NCI-H128 (cell line): ENCODE data around the gene CCS.
"Not testable (repeated sequence)": the region's sequence is repeated elsewhere in the genome, so short reads cannot be mapped to it uniquely, and the experiment has no call there.

ENCODE experiments used
- DNase-seq: peaks from one replicate; lab custom pipeline; 2025; ENCODE audit not compliant: unreplicated experiment; lab: John Stamatoyannopoulos, UW

Gene CCS

DNA sequence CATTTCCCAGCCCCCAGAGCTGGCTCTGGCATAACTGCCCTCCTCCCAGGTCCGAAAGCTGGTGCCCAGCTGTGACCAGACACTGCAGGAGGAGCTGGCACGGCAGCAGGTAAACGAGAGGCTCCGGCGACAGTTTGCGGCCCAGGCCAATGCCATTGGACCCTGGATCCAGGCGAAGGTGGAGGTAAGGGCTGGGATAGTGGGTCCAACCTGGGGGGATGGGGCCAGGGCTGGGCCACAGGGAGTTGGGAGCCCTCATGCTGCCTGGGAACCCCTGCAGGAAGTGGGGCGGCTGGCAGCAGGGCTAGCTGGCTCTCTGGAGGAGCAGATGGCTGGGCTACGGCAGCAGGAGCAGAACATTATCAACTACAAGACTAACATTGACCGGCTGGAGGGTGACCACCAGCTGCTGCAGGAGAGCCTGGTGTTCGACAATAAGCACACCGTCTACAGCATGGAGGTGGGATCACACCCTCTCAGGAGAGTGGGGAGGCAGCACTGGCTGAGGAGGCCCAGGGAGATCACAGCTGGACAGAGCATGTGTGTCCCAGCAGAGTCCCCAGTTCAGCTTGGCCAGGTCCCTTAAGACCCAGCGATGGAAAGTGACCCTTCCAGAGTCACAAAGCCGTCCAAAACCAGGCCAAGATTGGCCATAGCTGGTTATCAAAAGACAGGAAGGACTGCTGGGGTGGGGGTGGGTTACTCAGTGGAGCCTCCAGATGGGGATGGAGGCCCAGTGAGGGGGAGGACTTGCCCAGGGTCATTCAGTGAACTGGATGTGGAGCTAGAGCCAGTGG, 31.6 kb upstream of the CCS start:
- no peak for DNase-seq

DNA sequence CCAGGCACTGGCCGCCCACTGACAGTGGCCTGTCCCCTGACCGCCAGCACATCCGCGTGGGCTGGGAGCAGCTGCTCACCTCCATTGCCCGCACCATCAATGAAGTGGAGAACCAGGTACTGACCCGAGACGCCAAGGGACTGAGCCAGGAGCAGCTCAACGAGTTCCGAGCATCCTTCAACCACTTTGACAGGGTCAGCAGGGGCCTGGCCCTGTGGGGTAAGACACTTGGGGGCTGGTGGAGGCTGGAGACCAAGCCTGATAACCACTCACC, 31.1 kb upstream of the CCS start:
- no peak for DNase-seq

DNA sequence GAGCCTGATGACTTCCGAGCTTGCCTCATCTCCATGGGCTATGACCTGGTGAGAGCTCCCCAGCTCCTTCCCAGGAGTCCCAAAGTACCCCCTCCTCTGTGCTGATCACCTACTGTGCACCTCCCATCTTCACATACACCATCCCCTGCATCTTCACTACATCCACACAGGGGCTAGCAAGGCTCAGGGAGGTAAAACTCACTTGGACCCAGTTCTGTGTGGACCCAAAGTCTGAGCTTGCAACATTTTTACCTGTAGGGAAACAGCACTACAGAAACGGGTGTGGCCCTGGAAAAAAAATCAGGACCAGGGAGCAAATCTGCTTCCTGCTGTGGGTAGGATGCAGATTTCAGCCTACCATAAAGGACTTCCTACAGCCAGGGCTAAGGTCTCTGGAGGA, 30.7 kb upstream of the CCS start:
- no peak for DNase-seq

DNA sequence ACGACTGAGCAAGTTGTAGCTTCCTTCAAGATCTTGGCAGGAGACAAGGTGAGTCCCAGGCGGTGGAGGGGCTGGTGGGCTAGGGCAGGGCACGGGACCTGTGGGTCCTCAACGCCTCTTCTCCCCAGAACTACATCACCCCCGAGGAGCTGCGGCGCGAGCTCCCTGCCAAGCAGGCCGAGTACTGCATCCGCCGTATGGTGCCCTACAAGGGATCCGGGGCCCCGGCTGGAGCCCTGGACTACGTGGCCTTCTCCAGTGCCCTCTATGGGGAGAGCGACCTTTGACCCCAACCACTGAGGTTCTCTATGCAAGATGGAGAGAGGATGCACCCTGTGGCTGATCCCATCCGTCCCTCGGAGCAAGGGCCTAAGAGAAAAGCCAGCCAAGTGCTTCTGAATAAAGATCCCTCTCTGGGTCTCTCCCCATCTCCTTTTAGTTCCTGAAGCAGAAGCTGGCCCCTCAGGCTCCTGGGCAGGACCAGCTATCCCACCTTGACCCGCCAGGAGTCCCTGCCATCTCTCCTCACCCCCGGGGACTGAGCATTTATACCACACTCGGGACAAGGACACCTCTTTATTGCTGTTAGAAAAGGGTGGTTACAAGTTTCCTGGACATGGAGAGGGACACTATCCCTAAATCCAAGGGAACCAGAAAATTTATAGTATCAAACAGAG, 29.9 kb upstream of the CCS start:
- DNase-seq: no peak

DNA sequence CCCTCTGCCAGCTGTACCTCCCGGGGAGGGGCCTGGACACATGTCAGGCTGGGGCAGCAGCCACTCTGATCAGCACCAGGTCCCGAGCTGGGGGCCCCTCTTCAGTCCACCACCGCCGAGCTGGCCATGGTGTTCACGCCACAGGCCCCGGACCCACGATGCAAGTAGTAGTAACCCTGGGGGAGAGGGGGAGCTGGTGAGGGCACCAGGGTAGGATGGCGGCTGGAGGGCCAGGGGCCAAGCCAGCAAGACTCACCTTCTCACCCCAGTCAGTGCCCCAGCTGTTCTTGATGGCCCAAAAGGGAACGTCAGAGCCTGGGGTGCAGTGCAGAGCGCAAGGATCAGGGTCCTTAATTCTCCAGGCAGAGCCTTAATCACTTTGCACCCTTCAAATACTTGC, 29.2 kb upstream of the CCS start:
- no peak for DNase-seq

DNA sequence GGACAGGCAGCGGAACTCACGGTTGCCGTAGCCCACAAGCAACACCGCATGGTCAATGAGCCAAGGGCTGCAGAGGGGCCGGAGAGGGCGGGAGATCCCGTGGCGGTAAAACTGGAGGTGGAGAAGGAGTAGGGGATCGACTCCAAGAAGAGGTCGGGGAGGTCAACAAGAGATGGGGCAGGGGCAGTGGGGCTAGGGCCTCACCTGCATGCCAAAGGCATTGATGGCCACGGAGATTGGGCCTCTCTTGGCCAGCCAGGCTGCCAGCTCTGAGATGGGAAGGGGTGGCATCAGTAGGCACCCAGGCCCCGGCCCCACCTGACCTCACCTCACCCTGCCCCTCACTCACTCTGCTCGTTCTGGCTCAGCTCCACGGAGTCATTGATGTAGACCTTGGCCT, 28.4 kb upstream of the CCS start:
- DNase-seq: no peak

DNA sequence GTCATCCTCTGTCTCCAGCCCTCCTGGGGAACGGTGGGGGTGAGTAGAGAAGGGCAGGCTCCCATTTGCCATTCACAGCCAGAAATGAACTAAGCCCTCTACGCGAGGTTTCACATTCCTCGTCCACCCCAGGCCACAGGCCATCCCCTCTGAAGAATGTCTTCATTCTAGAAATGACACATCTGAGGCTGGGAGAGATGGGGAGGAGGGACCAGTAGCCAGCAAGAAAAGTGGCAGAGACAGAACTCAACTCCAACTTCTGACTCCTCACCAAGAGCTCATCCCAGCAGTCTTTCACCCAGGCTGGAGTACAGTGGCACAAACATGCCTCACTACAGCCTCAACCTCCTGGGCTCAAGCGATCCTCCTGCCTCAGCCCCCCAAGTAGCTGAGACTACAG, 28.0 kb upstream of the CCS start:
- DNase-seq: no peak

DNA sequence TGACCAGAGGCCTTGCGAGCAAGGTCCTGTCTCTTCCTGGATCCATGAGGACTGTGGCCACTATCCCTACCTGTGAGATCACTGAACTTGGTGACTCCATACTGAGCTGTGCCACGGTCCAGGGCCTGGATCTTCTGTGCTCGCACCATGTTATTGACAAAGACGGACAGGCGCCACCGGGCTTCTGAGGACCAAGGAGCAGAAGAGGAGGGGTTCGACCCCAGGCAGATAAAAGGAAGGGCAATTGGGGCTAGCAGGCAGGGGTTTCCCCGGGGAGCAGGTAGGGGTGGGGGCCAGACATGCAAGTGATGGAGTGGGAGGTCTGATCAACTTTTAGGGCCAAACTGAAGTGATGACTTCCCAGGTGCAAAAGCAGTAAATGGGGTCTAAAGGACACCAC, 26.8 kb upstream of the CCS start:
- no peak for DNase-seq

DNA sequence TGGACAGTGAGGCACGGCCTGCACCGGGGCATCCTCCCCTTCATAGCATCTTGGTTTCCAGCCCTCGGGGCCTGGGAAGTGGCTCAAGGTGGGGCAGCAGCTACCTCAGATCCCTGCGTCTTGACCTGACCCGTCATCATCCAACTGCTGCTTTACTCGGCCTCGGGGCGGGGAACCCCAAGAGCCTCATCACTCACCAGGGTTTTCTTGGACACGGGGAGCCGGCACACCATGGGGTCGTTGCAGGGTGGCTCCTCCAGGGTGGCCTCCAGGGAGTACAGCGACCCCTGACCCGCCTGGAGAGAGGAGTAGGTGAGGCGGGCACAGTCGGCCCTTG, 25.2 kb upstream of the CCS start:
- DNase-seq: no peak

DNA sequence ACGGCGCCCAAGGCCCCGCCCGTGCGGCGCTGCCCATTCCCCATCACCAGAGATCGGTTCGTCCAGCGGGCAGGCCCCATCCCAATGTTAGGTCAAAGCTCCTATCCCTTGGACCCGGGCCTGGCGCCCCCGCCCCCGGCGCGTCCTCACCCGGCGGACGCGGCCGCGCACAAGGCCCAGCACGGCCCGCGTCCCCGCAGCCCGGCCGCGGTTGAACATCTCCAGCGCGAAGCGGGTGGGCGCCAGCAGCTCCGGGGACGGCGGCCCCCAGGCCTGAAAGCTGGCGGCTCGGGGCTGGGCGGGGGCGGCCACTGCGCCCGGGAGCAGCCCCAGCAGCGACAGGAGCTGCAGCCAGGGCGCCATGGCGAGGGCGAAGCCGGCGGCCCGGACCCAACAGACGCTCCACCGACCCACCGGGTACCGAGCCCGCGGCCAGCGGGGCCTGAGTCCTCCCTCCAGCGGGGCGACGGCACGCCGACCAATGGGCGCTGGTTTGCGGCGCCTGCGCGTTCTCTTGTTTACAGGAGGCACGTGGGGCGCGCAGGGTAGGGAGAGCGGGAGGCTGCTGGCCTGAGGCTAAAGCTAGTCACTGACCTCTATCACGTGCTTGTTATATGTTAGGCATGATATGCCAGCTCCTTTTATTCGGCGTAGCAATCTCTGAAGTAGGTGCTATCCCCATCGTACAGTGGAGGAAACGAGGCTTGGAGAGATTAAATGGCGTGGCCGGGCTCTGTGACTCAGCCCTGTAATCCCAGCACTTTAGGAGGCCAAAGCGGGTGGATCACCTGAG, 24.7 kb upstream of the CCS start, which contains the start of gene CTSF:
CTSF (minus strand) TSS at position 483 of the 793 bp plus-strand sequence; CDS start at position 363, 120 bp downstream.
- DNase-seq: peak; percentile 52

DNA sequence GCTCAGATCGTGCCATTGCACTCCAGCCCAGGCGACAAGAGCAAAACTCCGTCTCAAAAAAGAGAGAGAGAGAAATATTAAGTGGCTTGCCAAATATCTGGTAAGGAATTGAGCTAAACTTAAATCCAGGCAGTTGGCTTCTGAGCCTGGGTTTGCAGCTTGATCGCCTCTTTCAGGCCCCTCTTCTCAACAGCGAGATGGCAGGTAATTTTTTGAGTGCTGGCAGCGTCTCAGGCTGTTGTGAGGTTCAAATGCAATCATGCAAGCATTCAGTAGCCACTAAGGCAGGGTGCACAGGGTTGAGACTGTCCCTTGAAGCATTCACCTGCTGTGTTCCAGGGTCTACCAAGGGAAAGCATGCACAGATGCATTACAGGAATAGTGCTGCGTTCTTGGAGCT, 23.9 kb upstream of the CCS start:
- DNase-seq: no peak

DNA sequence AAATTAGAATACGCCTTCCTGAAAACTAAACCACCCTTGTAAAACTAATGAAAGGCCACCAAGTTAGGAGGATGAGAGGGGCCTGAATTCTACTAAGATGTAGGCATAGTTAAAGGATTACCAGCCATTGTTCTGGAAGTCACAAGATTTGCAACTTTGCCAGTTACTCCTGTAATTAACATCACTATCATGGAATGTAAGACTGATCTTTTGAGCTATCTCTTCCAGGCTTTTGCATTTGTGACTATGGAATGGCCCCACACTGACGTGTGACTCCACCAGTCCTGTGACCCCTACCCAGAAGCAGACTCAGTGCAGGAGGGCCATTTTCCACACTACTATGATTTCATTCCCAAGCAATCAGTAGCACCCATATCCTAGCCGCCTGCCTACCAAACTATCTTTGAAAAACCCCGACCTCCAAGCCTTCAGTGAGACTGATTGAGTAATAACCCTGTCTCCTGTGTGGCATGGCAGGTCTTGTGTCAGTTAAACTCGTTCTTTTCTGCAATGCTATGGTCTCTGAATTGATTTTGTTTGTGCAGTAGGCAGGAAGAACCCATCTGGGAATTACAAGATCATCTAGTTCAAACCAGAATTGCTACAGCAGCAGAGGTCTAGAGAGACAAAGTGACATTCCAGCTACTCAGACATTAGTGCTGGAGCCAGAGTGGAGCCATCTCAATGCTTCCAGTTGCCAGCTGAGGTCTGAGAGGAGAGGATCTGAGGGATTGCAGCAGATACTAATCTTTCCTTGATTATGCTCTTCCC, 22.7 kb upstream of the CCS start:
- DNase-seq: no peak

DNA sequence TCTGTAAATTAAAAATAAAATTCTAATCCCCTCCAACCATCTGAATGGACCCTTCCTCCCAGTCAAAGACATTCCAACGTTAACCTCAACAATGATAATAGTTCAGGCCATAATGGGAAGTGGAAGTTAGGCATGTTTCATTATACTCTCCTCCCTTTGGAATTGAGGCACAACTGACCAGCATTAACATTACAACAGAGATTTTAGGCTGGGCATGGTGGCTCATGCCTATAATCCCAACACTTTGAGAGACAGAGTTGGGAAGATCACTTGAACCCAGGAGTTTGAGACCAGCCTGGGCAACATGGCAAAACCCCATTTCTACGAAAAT, 22.2 kb upstream of the CCS start:
- DNase-seq: no peak

DNA sequence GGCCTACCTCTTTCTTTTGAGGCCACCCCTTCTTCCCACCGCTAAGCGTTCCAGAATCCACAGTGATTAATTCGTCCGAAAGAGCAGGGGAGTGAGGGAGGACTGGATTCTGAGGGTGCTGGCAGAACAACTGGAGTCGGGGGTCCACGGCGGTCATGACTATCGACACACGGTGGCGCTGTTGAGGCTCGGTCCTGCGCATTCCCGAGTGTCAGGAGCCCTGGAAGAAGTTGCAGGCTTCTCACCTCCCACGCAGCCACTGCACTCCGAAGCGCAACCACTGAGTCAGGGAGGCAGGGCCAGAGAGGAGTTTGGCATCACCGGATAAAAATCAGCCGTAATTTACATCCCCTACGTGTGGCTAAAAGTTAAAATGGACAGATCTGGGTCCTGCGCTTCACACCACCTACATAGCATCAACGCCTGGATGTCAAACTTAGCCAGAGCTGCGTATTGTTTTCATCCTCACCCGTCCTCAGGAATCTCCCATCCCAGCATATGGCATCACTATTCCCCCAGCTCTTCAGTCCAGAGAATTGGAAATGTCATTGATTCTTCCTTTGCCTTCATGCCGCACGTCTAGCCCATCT, 13.9 kb upstream of the CCS start:
- peak; percentile 35 for DNase-seq

DNA sequence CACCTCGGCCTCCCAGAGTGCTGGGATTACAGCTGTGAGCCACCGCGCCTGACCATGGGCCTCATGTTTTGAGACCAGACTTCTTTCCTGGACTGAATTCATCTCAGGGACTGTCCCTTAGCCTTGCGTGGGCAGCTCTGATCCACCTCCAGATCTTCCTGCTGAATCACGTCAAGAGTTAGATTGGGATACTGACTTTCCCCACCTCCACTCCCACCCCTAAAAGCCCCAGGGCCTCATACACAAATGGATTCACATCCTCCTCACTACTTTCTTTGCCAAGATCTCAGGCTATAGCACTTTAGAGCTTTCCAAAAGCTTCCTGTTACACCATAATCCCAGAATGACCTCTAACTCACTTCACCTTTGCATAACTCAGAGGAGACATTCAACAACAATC, 12.2 kb upstream of the CCS start:
- DNase-seq: no peak

DNA sequence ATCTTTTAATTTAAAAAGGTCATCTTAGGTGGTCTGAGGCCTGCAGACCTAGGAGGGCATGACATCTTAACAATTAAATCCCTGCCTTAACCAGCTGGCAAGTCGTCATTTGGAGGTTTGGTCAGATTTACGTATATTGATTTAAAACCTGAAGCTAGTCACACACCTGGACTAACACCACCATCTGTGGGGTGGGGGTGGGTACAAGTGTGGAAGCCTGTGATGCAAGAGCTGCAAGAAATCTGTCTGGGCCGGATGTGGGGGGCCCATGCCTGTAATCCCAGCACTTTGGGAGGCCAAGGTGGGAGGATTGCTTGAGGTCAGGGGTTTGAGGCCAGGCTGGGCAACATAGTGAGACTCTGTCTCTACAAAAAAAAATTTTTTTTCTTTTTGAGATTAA, 11.7 kb upstream of the CCS start:
- no peak for DNase-seq

DNA sequence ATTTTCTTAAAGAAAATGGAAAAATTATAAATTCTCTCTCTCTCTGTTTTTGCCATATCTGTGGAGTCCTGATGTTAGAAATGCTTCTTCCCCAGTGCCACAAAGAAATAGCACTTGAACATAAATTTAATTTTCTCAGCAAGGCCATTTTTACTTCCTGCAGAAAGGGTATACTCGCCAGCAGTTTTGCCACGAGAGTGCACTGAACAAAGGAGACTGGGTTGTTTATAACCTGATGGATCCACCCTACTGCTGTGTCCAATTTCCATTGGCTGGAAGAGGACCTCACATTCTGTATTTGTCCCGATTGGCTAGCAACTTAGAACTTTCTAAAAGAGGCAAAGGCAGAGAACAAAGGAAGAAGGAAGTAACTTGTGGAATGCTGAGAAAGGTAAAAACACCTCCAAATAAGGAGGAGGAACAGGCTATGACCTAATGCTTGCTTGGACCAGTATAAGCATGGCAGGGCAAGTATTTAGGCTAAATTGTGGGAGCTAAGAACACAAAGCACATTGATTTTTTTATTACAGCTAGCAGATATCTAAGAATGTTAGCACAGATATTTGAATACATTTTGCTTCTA, 10.3 kb upstream of the CCS start:
- not testable (repeated sequence) for DNase-seq

DNA sequence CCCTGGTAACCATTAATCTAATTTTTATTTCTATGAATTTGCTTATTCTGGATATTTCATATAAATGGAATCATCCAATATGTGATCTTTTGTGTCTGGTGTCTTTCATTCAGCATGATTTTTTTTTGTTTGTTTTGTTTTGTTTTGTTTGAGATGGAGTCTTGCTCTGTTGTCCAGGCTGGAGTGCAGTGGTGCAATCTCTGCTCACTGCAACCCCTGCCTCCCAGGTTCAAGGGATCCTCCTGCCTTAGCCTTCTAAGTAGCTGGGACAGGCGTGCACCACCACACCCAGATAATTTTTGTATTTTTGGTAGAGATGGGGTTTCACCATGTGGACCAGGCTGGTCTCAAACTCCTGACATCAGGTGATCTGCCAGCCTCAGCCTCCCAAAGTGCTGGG, 7.5 kb upstream of the CCS start:
- not testable (repeated sequence) for DNase-seq

DNA sequence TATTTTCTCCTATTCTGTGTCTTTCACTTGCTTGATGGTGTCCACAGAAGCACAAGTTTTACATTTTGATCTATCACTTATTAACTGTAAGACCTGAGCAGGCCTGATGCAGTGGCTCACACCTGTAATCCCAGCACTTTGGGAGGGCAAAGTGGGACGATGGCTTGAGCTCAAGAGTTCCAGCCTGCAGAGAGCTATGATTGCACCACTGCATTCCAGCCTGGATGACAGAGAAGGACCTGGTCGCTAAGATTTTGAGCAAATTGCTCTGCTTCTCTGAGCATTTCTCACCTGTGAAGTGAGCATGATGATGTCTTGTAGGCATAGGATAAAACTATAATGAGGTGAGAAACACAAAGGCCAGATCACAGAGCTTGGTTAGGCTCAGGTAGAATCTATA, 6.8 kb upstream of the CCS start:
- no peak for DNase-seq

DNA sequence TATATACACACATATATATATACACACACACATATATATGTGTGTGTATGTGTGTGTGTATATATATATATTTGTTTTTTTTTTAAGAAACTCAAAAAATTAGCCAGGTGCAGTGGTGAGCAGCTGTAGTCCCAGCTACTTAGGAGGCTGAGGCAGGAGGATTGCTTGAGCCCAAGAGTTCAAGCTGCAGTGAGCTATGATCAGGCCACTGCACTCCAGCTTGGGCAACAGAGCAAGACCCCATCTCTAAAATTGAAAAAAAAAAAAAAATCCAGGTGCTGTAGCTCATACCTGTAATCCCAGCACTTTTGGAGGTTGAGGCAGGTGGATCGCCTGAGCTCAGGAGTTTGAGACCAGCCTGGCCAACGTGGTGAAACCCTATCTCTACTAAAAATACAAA, 3.7 kb upstream of the CCS start:
- not testable (repeated sequence) for DNase-seq
